PFSK-1 (cell line): ENCODE data around the gene TTLL4.

ENCODE experiments used
- FOXP2 ChIP-seq: optimal IDR thresholded peaks from 2 replicates; pipeline ENCODE3; 2011; ENCODE audit warnings: borderline replicate concordance, control low read depth, inconsistent platforms; ENCODE audit not compliant: insufficient read depth; ENCODE audit errors: extremely low read length, extremely low read depth
- POLR2AphosphoS5 ChIP-seq: IDR thresholded peaks from 2 replicates; pipeline ENCODE4 v1.6.1; 2012; ENCODE audit warnings: low read depth, mild to moderate bottlenecking, control low read depth, low read length, moderate library complexity
- REST ChIP-seq, 2 experiments: IDR thresholded peaks; 2 replicates each; pipeline versions ENCODE4 v1.6.1 to v1.8.0; 2011 to 2012; ENCODE audit warnings: low read depth in 2 of 2, low read length in 2 of 2, control low read depth in 1 of 2, inconsistent platforms in 1 of 2, mild to moderate bottlenecking in 1 of 2, moderate library complexity in 1 of 2; ENCODE audit not compliant: insufficient read depth in 1 of 2
- SIN3A ChIP-seq: IDR thresholded peaks from 2 replicates; pipeline ENCODE4 v1.6.1; 2012; ENCODE audit warnings: mild to moderate bottlenecking, low read length, moderate library complexity, borderline replicate concordance; ENCODE audit not compliant: insufficient read depth

GRCh38 chr2:218662827-218663226 lies 47.8 kb upstream of the TTLL4 start:
- TF ChIP-seq SIN3A (no peak), REST (IDR thresholded peaks at IDR 0.05; ENCODE audit: insufficient read depth in 1 of 2, low read depth in 2 of 2, low read length in 2 of 2) (no peak), FOXP2 (no peak), POLR2AphosphoS5 (no peak)
